Liver (tissue), 9 donors: Measurements from ENCODE around the gene ANKRD13A. TPM values are rescaled to one million over a fixed set of nuclear protein-coding genes. Genes with fewer than 3 reads are reported as not detected.

ENCODE experiments used
- DNase-seq: peaks from one replicate; pipeline ENCODE4 v3.0.0-alpha.2; 2017; ENCODE audit warnings: low spot score
- H3K27ac ChIP-seq, 2 donors: one replicate each; pipeline ENCODE4 v1.7.0; 2013; ENCODE audit warnings: inconsistent platforms in 2 of 2, low read length in 2 of 2, control low read depth in 1 of 2, low read depth in 1 of 2, mild to moderate bottlenecking in 1 of 2
- H3K27me3 ChIP-seq, 4 donors: one replicate each; pipeline versions ENCODE4 v1.6.1 to v1.7.0; 2013; ENCODE audit warnings: low read length in 3 of 4, inconsistent platforms in 1 of 4, mild to moderate bottlenecking in 1 of 4, moderate library complexity in 1 of 4; ENCODE audit not compliant: control insufficient read depth in 4 of 4, insufficient read depth in 4 of 4
- H3K36me3 ChIP-seq, 4 donors: one replicate each; pipeline versions ENCODE4 v1.6.1 to v1.7.0; 2013; ENCODE audit warnings: low read length in 3 of 4, mild to moderate bottlenecking in 3 of 4, low read depth in 1 of 4, moderate library complexity in 1 of 4; ENCODE audit not compliant: control insufficient read depth in 4 of 4, insufficient read depth in 3 of 4
- H3K4me1 ChIP-seq, 4 donors: one replicate each; pipeline versions ENCODE4 v1.6.1 to v1.7.0; 2013; ENCODE audit warnings: low read length in 3 of 4, mild to moderate bottlenecking in 3 of 4, moderate library complexity in 1 of 4; ENCODE audit not compliant: control insufficient read depth in 4 of 4, insufficient read depth in 4 of 4
- H3K4me3 ChIP-seq, 3 donors: one replicate each; pipeline versions ENCODE4 v1.6.1 to v1.7.0; 2013; ENCODE audit warnings: low read length in 3 of 3, control low read depth in 1 of 3, low read depth in 1 of 3, mild to moderate bottlenecking in 1 of 3
- H3K9ac ChIP-seq, 2 donors: one replicate each; pipeline ENCODE4 v1.7.0; 2013; ENCODE audit warnings: low read length in 2 of 2, mild to moderate bottlenecking in 2 of 2, moderate library complexity in 2 of 2, control low read depth in 1 of 2, low read depth in 1 of 2
- H3K9me3 ChIP-seq, 4 donors: one replicate each; pipeline versions ENCODE4 v1.6.1 to v1.7.0; 2013; ENCODE audit warnings: low read length in 3 of 4; ENCODE audit not compliant: control insufficient read depth in 4 of 4
- EGR1 ChIP-seq, 2 donors: IDR thresholded peaks; 2 replicates each; pipeline ENCODE4 v1.6.1; 2016 to 2018; ENCODE audit warnings: antibody characterized with exemption in 2 of 2, low read depth in 2 of 2
- FOXA1 ChIP-seq: IDR thresholded peaks from 2 replicates; pipeline ENCODE4 v1.6.1; 2016; ENCODE audit warnings: antibody characterized with exemption
- FOXA2 ChIP-seq: IDR thresholded peaks from 2 replicates; pipeline ENCODE4 v1.6.1; 2016; ENCODE audit warnings: antibody characterized with exemption
- GABPA ChIP-seq, 2 donors: IDR thresholded peaks in 1 of 2; conservative IDR thresholded peaks in 1 of 2; 2 replicates each; pipeline ENCODE4 v1.6.1; 2016; ENCODE audit warnings: antibody characterized with exemption in 2 of 2, mild to moderate bottlenecking in 1 of 2, moderate library complexity in 1 of 2
- HNF4A ChIP-seq, 2 donors: conservative IDR thresholded peaks; 2 replicates each; pipeline ENCODE4 v1.6.1; 2016; ENCODE audit warnings: antibody characterized with exemption in 2 of 2, mild to moderate bottlenecking in 2 of 2
- HNF4G ChIP-seq: IDR thresholded peaks from 2 replicates; pipeline ENCODE4 v1.6.1; 2016; ENCODE audit warnings: antibody characterized with exemption
- JUND ChIP-seq, 2 donors: IDR thresholded peaks; 2 replicates each; pipeline ENCODE4 v1.6.1; 2016; ENCODE audit warnings: antibody characterized with exemption in 2 of 2
- NR2F2 ChIP-seq: IDR thresholded peaks from 2 replicates; pipeline ENCODE4 v1.6.1; 2016; ENCODE audit warnings: antibody characterized with exemption
- RAD21 ChIP-seq, 2 donors: IDR thresholded peaks; 2 replicates each; pipeline ENCODE4 v1.6.1; 2016; ENCODE audit warnings: antibody characterized with exemption in 2 of 2, mild to moderate bottlenecking in 2 of 2
- RXRA ChIP-seq, 2 donors: IDR thresholded peaks; 2 replicates each; pipeline ENCODE4 v1.6.1; 2017 to 2018; ENCODE audit warnings: antibody characterized with exemption in 2 of 2, mild to moderate bottlenecking in 1 of 2
- SP1 ChIP-seq: IDR thresholded peaks from 2 replicates; pipeline ENCODE4 v1.6.1; 2018; ENCODE audit warnings: antibody characterized with exemption, mild to moderate bottlenecking
- TAF1 ChIP-seq: conservative IDR thresholded peaks from 2 replicates; pipeline ENCODE4 v1.6.1; 2016; ENCODE audit warnings: antibody characterized with exemption, mild to moderate bottlenecking
- YY1 ChIP-seq: IDR thresholded peaks from 2 replicates; pipeline ENCODE4 v1.6.1; 2016; ENCODE audit warnings: antibody characterized with exemption, mild to moderate bottlenecking
- WGBS: extraction: QIAGEN DNeasy Blood & Tissue Kit; methylation state at CpG from one replicate; pipeline ENCODE4 v1.1.7; 2013; 5-methylcytosine and 5-hydroxymethylcytosine counted together
- polyA plus RNA-seq, 2 donors: library from polyadenylated mRNA; stranded (reverse) in 1 of 2; unstranded in 1 of 2; fragments of 200-250 nt in 1 of 2; fragments of >200 nt in 1 of 2; fragmentation: Nextera tagmentation in 1 of 2; extraction: Ambion mirVana in 1 of 2; gene quantifications; one replicate each; pipeline versions ENCODE4 v1.2.1 to v1.2.3, GENCODE V29; 2013 to 2015
- total RNA-seq, 2 donors: library from RNA; depleted of rRNA; stranded (reverse); fragments of >200 nt; gene quantifications; one replicate each; pipeline ENCODE4 v1.2.3, GENCODE V29; 2014
- TF ChIP-seq, protein P1 (sequence below): IDR thresholded peaks from 2 replicates; pipeline ENCODE4 v1.6.1; 2016; ENCODE audit warnings: antibody characterized with exemption, mild to moderate bottlenecking
- TF ChIP-seq, protein P2 (sequence below): IDR thresholded peaks from 2 replicates; pipeline ENCODE4 v1.6.1; 2016; ENCODE audit warnings: antibody characterized with exemption
- TF ChIP-seq, protein P3 (sequence below): IDR thresholded peaks from 2 replicates; pipeline ENCODE4 v1.6.1; 2016; ENCODE audit warnings: antibody characterized with exemption
- TF ChIP-seq, protein P4 (sequence below): fragments of 150-350 bp; IDR thresholded peaks from 2 replicates; pipeline ENCODE4 v1.5.1; 2017; ENCODE audit warnings: improper control_type of control experiment, low read depth, low read length; ENCODE audit not compliant: missing input control
- donor health status: healthy.
- donor health status: healthy.
- donor health status: healthy.
- donor health status: healthy.
- donor health status: healthy.

Gene ANKRD13A
- total and polyA plus RNA-seq, 4 donors, result 7.0 to 40.5 (median 18.8) TPM

DNA sequence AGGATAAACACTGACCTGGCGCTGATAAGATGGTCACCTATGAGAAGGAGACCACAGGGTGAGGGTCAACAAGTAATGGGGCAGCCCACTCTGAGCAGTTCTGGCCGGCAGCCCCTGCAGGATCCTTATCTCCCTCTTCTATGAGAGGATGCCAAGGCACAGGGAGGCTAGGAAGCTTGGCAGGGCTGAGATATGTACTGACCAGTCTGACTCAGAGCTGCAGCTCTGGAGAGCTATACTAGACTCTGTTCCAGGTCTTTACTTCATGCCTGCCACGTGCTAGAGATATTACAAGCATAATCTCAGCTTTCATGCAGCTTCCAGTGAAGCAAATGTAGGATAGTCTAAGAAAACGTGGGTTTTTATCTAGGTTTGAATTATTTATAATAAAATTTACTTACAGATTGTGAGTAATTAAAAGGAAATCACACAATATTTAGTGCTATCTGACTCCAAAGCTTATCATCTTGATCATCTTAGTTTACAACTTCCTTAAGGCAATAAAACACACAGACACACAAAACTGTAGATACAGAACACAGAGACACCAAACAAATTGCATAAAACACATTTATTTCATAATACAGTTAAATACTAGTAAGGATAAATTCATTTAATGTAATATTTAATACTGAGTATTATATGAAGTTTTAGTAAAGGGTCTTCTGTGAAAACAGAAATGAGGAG lies 35.3 kb upstream of the ANKRD13A start:
- TF ChIP-seq EGR1 (IDR thresholded peaks at IDR 0.05; ENCODE audit: low read depth in 2 of 2), result no peak
- no peak for TF ChIP-seq GABPA (IDR thresholded peaks at IDR 0.05 in 1 of 2, conservative IDR thresholded peaks at IDR 0.05 in 1 of 2)
- TF ChIP-seq, protein P1, sequence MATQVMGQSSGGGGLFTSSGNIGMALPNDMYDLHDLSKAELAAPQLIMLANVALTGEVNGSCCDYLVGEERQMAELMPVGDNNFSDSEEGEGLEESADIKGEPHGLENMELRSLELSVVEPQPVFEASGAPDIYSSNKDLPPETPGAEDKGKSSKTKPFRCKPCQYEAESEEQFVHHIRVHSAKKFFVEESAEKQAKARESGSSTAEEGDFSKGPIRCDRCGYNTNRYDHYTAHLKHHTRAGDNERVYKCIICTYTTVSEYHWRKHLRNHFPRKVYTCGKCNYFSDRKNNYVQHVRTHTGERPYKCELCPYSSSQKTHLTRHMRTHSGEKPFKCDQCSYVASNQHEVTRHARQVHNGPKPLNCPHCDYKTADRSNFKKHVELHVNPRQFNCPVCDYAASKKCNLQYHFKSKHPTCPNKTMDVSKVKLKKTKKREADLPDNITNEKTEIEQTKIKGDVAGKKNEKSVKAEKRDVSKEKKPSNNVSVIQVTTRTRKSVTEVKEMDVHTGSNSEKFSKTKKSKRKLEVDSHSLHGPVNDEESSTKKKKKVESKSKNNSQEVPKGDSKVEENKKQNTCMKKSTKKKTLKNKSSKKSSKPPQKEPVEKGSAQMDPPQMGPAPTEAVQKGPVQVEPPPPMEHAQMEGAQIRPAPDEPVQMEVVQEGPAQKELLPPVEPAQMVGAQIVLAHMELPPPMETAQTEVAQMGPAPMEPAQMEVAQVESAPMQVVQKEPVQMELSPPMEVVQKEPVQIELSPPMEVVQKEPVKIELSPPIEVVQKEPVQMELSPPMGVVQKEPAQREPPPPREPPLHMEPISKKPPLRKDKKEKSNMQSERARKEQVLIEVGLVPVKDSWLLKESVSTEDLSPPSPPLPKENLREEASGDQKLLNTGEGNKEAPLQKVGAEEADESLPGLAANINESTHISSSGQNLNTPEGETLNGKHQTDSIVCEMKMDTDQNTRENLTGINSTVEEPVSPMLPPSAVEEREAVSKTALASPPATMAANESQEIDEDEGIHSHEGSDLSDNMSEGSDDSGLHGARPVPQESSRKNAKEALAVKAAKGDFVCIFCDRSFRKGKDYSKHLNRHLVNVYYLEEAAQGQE, result no peak
- no peak for TF ChIP-seq HNF4A (conservative IDR thresholded peaks at IDR 0.05)
- TF ChIP-seq, protein P2, sequence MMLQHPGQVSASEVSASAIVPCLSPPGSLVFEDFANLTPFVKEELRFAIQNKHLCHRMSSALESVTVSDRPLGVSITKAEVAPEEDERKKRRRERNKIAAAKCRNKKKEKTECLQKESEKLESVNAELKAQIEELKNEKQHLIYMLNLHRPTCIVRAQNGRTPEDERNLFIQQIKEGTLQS, result no peak
- TF ChIP-seq JUND (IDR thresholded peaks at IDR 0.05), result no peak
- TF ChIP-seq, protein P3, sequence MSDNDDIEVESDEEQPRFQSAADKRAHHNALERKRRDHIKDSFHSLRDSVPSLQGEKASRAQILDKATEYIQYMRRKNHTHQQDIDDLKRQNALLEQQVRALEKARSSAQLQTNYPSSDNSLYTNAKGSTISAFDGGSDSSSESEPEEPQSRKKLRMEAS, result no peak
- TF ChIP-seq TAF1, result no peak
- TF ChIP-seq RAD21 (IDR thresholded peaks at IDR 0.05), result no peak
- no peak for TF ChIP-seq FOXA2
- TF ChIP-seq SP1, result no peak
- TF ChIP-seq HNF4G, result no peak
- Histone ChIP-seq H3K4me1 (peaks cover 0 to 17% (median 9%) of the 10 kb centered on the region in 4 donors), H3K9ac (no peak overlapping the region), H3K36me3 (peaks cover 7 to 29% (median 24%) of the 10 kb centered on the region in 4 donors), H3K4me3 (no peak overlapping the region), H3K27ac (peak overlapping the region in 1 of 2 donors; percentile 44), H3K9me3 (no peaks in the 10 kb centered on the region), H3K27me3 (no peaks in the 10 kb centered on the region)
- 75% methylated on average over 4 of the region's 4 CpGs for WGBS
- DNase-seq, result no peak

DNA sequence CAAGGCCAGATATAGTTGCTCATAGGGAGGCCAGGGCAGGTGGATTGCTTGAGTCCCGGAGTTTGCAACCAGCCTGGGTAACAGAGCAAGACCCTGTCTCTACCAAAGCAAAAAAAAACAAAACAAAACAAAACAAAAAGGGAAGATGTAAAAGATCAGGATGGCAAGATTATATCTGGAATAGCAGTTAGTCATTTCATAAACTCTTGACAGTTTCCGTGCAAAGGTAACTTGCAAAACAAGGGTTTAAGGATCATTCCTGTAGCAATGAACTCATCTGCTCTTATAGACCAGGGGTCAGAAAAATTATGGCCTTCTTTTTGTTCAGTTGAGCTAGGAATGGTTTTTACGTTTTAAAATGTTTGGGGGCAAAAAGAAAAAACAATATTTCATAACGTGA lies 32.7 kb upstream of the ANKRD13A start:
- DNase-seq, result no peak

More for the DNA sequence above, 32.7 kb upstream of the ANKRD13A start:
- Histone ChIP-seq H3K4me1 (peaks cover 0 to 9% (median 4%) of the 10 kb centered on the region in 4 donors), H3K36me3 (peaks cover 8 to 33% (median 22%) of the 10 kb centered on the region in 4 donors), H3K27me3 (no peaks in the 10 kb centered on the region), H3K9me3 (no peaks in the 10 kb centered on the region), H3K4me3 (no peak overlapping the region), H3K9ac (no peak overlapping the region), H3K27ac (no peak overlapping the region)
- 93% methylated on average over 4 of the region's 4 CpGs for WGBS
- TF ChIP-seq SP1, result no peak
- no peak for TF ChIP-seq NR2F2
- no peak for TF ChIP-seq FOXA1
- no peak for TF ChIP-seq RXRA (IDR thresholded peaks at IDR 0.05)
- no peak for TF ChIP-seq HNF4G
- no peak for TF ChIP-seq RAD21 (IDR thresholded peaks at IDR 0.05)
- TF ChIP-seq GABPA (IDR thresholded peaks at IDR 0.05 in 1 of 2, conservative IDR thresholded peaks at IDR 0.05 in 1 of 2), result no peak
- TF ChIP-seq YY1, result no peak
- TF ChIP-seq, protein P4, sequence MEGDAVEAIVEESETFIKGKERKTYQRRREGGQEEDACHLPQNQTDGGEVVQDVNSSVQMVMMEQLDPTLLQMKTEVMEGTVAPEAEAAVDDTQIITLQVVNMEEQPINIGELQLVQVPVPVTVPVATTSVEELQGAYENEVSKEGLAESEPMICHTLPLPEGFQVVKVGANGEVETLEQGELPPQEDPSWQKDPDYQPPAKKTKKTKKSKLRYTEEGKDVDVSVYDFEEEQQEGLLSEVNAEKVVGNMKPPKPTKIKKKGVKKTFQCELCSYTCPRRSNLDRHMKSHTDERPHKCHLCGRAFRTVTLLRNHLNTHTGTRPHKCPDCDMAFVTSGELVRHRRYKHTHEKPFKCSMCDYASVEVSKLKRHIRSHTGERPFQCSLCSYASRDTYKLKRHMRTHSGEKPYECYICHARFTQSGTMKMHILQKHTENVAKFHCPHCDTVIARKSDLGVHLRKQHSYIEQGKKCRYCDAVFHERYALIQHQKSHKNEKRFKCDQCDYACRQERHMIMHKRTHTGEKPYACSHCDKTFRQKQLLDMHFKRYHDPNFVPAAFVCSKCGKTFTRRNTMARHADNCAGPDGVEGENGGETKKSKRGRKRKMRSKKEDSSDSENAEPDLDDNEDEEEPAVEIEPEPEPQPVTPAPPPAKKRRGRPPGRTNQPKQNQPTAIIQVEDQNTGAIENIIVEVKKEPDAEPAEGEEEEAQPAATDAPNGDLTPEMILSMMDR, result no peak
- no peak for TF ChIP-seq EGR1 (IDR thresholded peaks at IDR 0.05; ENCODE audit: low read depth in 2 of 2)
- no peak for TF ChIP-seq JUND (IDR thresholded peaks at IDR 0.05)
